GM20000 (cell line): ENCODE results near the gene ACBD6.

ENCODE experiments used
- DNase-seq: peaks from one replicate; pipeline ENCODE4 v3.0.0; 2012; ENCODE audit warnings: low spot score
- CTCF ChIP-seq: IDR thresholded peaks from 2 replicates; pipeline ENCODE4 v1.5.1; 2012; ENCODE audit warnings: mild to moderate bottlenecking, control low read depth; ENCODE audit errors: extremely low read depth, missing control alignments

ACBD6 gene

GRCh38 chr1:180238675-180239074 is 263.7 kb downstream of the ACBD6 start:
- no peak for DNase-seq
- no peak for TF ChIP-seq CTCF
